HG02763 (cell line): Measurements from ENCODE around the gene MAD2L2.

Experiments used
- ATAC-seq: cut with Tn5 transposase; IDR thresholded peaks from one replicate; pipeline ENCODE4 v1.9.1; 2021; ENCODE audit warnings: mild to moderate bottlenecking, moderate library complexity; ENCODE audit not compliant: unreplicated experiment

The MAD2L2 gene

GRCh38 chr1:11684070-11684469, 3.1 kb upstream of the MAD2L2 start:
- ATAC-seq: no peak

- ATAC-seq: no peak
Measured at GRCh38 chr1:11682799-11683198, 1.9 kb upstream of the MAD2L2 start.

GRCh38 chr1:11682287-11682771, 1.4 kb upstream of the MAD2L2 start:
- ATAC-seq: no peak

GRCh38 chr1:11680270-11681070, 478 bp downstream of the MAD2L2 start:
- peak; percentile 25 for ATAC-seq

- ATAC-seq: no peak
Measured at GRCh38 chr1:11678442-11678841, 2.5 kb downstream of the MAD2L2 start.

- no peak for ATAC-seq
Measured at GRCh38 chr1:11676386-11677103, 4.4 kb downstream of the MAD2L2 start.

- ATAC-seq: no peak
Measured at GRCh38 chr1:11675325-11675724, 5.6 kb downstream of the MAD2L2 start.

GRCh38 chr1:11674488-11674887, 6.5 kb downstream of the MAD2L2 start:
- no peak for ATAC-seq

GRCh38 chr1:11673089-11673769, 7.7 kb downstream of the MAD2L2 start:
- no peak for ATAC-seq

- no peak for ATAC-seq
Measured at GRCh38 chr1:11671544-11672286, 9.2 kb downstream of the MAD2L2 start.

GRCh38 chr1:11671205-11671543, 9.8 kb downstream of the MAD2L2 start:
- no peak for ATAC-seq

GRCh38 chr1:11670747-11671146, 10.2 kb downstream of the MAD2L2 start:
- no peak for ATAC-seq

GRCh38 chr1:11668516-11668915, 12.4 kb downstream of the MAD2L2 start:
- ATAC-seq: no peak

- ATAC-seq: peak; percentile 34
Measured at GRCh38 chr1:11664336-11665065, 16.4 kb downstream of the MAD2L2 start.

- no peak for ATAC-seq
Measured at GRCh38 chr1:11661103-11661502, 19.8 kb downstream of the MAD2L2 start.

- no peak for ATAC-seq
Measured at GRCh38 chr1:11659748-11660147, 21.2 kb downstream of the MAD2L2 start.

GRCh38 chr1:11658542-11658941, 22.4 kb downstream of the MAD2L2 start:
- ATAC-seq: no peak

- no peak for ATAC-seq
Measured at GRCh38 chr1:11657654-11658053, 23.3 kb downstream of the MAD2L2 start.

GRCh38 chr1:11654939-11655808, 25.8 kb downstream of the MAD2L2 start:
- ATAC-seq: no peak
